ENCODE results near the gene ARHGEF7.

ARHGEF7 gene

GRCh38 chr13:111325146-111325890 lies 210.2 kb downstream of the ARHGEF7 start:
- Histone ChIP-seq H3K9ac (ENCODE audit: low read length) (no peak overlapping the region), H2AFZ (ENCODE audit: low read length) (no peak overlapping the region), H3F3A (ENCODE audit: insufficient read depth, low read length) (no peaks in the 10 kb centered on the region), H3K4me2 (ENCODE audit: low read length) (no peak overlapping the region), H3K79me2 (ENCODE audit: insufficient read depth, low read length) (no peaks in the 10 kb centered on the region), H3K4me1 (ENCODE audit: insufficient read depth, low read length, severe bottlenecking) (no peaks in the 10 kb centered on the region), H3K27me3 (ENCODE audit: insufficient read depth, low read length) (no peaks in the 10 kb centered on the region; the same call in 1 of the 2 replicates), H3K9me3 (ENCODE audit: low read length) (no peaks in the 10 kb centered on the region), H3K36me3 (ENCODE audit: insufficient read depth, low read length) (no peaks in the 10 kb centered on the region), H3K4me3 (ENCODE audit: low read depth, low read length, poor library complexity, severe bottlenecking) (no peak overlapping the region), H3K9me2 (ENCODE audit: low read depth, low read length) (no peaks in the 10 kb centered on the region), H4K20me1 (ENCODE audit: insufficient read depth, low read length) (no peaks in the 10 kb centered on the region), H3K27ac (ENCODE audit: low read depth, low read length, poor library complexity, severe bottlenecking) (no peak overlapping the region)
- TF ChIP-seq EZH2 (IDR thresholded peaks at IDR 0.05; ENCODE audit: borderline replicate concordance, low read length): no peak
- TF ChIP-seq CTCF (IDR thresholded peaks at IDR 0.05; ENCODE audit: low read length): no peak

- H3K4me3 ChIP-seq (ENCODE audit: low read depth, low read length, poor library complexity, severe bottlenecking): no peak overlapping the region
- H3K36me3 ChIP-seq (ENCODE audit: insufficient read depth, low read length): no peaks in the 10 kb centered on the region
- no peak overlapping the region for H3K4me2 ChIP-seq (ENCODE audit: low read length)
- H2AFZ ChIP-seq (ENCODE audit: low read length): no peak overlapping the region
- H3F3A ChIP-seq (ENCODE audit: insufficient read depth, low read length): no peaks in the 10 kb centered on the region
- no peaks in the 10 kb centered on the region for H3K27me3 ChIP-seq (ENCODE audit: insufficient read depth, low read length)
- H4K20me1 ChIP-seq (ENCODE audit: insufficient read depth, low read length): no peaks in the 10 kb centered on the region
- no peak for TF ChIP-seq EZH2 (IDR thresholded peaks at IDR 0.05; ENCODE audit: borderline replicate concordance, low read length)
- TF ChIP-seq CTCF (IDR thresholded peaks at IDR 0.05; ENCODE audit: low read length): no peak
- no peaks in the 10 kb centered on the region for H3K4me1 ChIP-seq (ENCODE audit: insufficient read depth, low read length, severe bottlenecking)
- H3K9me2 ChIP-seq (ENCODE audit: low read depth, low read length): no peaks in the 10 kb centered on the region
- no peaks in the 10 kb centered on the region for H3K79me2 ChIP-seq (ENCODE audit: insufficient read depth, low read length)
- H3K9me3 ChIP-seq (ENCODE audit: low read length): no peaks in the 10 kb centered on the region
- H3K9ac ChIP-seq (ENCODE audit: low read length): no peak overlapping the region
- H3K27ac ChIP-seq (ENCODE audit: low read depth, low read length, poor library complexity, severe bottlenecking): no peak overlapping the region
Observed at GRCh38 chr13:111325941-111326620, 211.0 kb downstream of the ARHGEF7 start.

- Histone ChIP-seq H3K27ac (ENCODE audit: low read depth, low read length, poor library complexity, severe bottlenecking) (no peak overlapping the region), H3K27me3 (ENCODE audit: insufficient read depth, low read length) (no peaks in the 10 kb centered on the region), H3K4me1 (ENCODE audit: insufficient read depth, low read length, severe bottlenecking) (no peaks in the 10 kb centered on the region), H2AFZ (ENCODE audit: low read length) (no peak overlapping the region), H3K9me3 (ENCODE audit: low read length) (no peaks in the 10 kb centered on the region), H3F3A (ENCODE audit: insufficient read depth, low read length) (no peaks in the 10 kb centered on the region), H3K4me3 (ENCODE audit: low read depth, low read length, poor library complexity, severe bottlenecking) (no peak overlapping the region), H3K4me2 (ENCODE audit: low read length) (no peak overlapping the region), H3K36me3 (ENCODE audit: insufficient read depth, low read length) (no peaks in the 10 kb centered on the region), H3K9ac (ENCODE audit: low read length) (no peak overlapping the region), H3K9me2 (ENCODE audit: low read depth, low read length) (no peaks in the 10 kb centered on the region), H3K79me2 (ENCODE audit: insufficient read depth, low read length) (no peaks in the 10 kb centered on the region), H4K20me1 (ENCODE audit: insufficient read depth, low read length) (no peaks in the 10 kb centered on the region)
- TF ChIP-seq EZH2 (IDR thresholded peaks at IDR 0.05; ENCODE audit: borderline replicate concordance, low read length): no peak
Observed at GRCh38 chr13:111326621-111326965, 211.5 kb downstream of the ARHGEF7 start.
